Measurements from ENCODE around the gene ZNF217. TPM values are rescaled to one million over a fixed set of nuclear protein-coding genes. Genes with fewer than 3 reads are reported as not detected.

The ZNF217 gene
- total RNA-seq, 6 experiments from 2014 or later = 11.3 to 27.1 (median 15.8) TPM

DNA sequence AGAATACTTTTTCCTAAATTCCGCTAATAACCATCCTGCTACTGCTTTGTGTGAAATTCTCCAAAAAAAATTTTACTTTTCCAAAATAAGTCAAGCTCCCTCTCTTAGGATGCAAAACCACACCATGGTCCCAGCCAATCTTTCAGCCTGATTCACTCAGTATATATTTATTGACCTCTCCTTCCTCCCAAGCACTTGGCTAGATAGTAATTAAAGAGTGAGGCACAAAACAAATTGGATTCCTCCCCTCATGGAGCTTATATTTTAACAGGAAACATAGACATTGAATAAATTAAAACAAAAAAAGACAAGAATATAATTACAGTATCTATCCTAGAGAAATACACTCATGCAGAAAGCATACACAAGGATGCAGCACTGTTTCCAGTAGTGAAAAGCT lies 9.0 kb upstream of the ZNF217 start:
- intact Hi-C loops (cut with DNase I) = no loop called here
- TF ChIP-seq, protein P1, sequence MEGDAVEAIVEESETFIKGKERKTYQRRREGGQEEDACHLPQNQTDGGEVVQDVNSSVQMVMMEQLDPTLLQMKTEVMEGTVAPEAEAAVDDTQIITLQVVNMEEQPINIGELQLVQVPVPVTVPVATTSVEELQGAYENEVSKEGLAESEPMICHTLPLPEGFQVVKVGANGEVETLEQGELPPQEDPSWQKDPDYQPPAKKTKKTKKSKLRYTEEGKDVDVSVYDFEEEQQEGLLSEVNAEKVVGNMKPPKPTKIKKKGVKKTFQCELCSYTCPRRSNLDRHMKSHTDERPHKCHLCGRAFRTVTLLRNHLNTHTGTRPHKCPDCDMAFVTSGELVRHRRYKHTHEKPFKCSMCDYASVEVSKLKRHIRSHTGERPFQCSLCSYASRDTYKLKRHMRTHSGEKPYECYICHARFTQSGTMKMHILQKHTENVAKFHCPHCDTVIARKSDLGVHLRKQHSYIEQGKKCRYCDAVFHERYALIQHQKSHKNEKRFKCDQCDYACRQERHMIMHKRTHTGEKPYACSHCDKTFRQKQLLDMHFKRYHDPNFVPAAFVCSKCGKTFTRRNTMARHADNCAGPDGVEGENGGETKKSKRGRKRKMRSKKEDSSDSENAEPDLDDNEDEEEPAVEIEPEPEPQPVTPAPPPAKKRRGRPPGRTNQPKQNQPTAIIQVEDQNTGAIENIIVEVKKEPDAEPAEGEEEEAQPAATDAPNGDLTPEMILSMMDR (IDR thresholded peaks at IDR 0.05) = no peak
- no peak for TF ChIP-seq POLR2A (IDR thresholded peaks at IDR 0.05)
- 92% methylated on average over 1 of the region's 1 CpG for WGBS (ENCODE audit: insufficient coverage, low coverage, low lambda C conversion rate, missing lambda C conversion rate)
- Histone ChIP-seq H3K4me1 (peaks cover 0 to 7% (median 0%) of the 10 kb centered on the region in 4 donors), H3K27me3 (no peaks in the 10 kb centered on the region), H3K9me3 (no peaks in the 10 kb centered on the region), H3K27ac (no peak overlapping the region), H3K4me3 (no peak overlapping the region), H3K36me3 (no peaks in the 10 kb centered on the region)
- no peak for DNase-seq
- ATAC-seq = no peak

DNA sequence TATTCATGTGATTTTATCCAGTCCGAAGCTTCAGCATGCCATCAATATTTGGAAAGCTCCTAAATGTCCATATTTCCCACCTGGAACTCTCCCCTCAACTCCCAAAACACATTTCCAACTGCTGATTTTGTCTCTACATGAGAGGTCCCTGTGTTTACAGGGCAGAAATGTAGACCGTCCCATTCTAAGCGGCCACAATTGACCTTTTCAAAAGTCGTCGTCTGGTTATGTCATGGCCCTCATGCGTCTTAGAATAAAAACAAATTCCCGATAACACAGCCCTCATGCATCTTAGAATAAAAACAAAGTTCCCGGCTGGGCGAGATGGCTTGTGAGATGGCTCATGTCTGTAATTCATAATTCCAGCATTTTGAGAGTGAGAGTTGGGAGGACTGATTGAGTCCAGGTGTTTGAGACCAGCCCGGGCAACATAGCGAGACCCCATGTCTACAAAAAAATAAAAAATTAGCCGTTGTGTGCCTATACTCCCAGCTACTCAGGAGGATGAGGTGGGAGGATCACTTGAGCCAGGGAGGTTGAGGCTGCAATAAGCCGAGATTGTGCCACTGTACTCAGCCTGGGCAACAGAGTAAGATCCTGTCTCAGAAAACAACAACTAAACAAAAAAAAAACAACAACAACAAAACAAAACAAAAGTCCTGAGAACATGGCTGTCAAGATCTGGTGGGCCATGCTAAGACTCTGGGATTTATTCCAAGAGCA lies 6.4 kb upstream of the ZNF217 start:
- intact Hi-C loops (cut with DNase I) = no loop called here
- H3K27me3 ChIP-seq = no peaks in the 10 kb centered on the region
- no peak overlapping the region for H3K4me3 ChIP-seq
- ATAC-seq (no peak), DNase-seq (no peak)
- peaks cover 0 to 15% (median 4%) of the 10 kb centered on the region in 4 donors for H3K4me1 ChIP-seq
- no peak overlapping the region for H3K27ac ChIP-seq
- WGBS (ENCODE audit: insufficient coverage, low coverage, low lambda C conversion rate, missing lambda C conversion rate) = 95% methylated on average over 12 of the region's 13 CpGs
- no peaks in the 10 kb centered on the region for H3K36me3 ChIP-seq
- TF ChIP-seq, protein P1 (IDR thresholded peaks at IDR 0.05) = no peak
- TF ChIP-seq POLR2A (IDR thresholded peaks at IDR 0.05) = no peak
- no peaks in the 10 kb centered on the region for H3K9me3 ChIP-seq

DNA sequence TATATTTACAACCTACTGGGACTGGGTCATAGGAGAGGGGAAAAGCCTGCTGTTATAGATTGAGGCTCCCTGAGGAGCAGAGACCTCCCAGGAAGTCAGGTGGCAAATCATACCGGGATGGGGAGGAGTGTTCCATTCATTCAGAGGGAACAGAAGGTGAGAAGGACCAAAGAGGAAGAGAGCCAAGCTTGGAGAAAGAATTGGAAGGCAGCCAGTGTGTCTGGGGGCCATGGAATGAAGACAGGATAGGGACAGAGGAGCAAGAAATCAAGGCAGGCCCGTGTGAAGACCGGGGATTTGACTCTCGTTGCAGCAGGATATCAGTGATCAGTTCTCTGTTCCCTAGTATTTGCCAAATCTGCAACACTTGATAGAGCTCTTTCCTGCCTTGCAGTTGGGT lies 5.7 kb upstream of the ZNF217 start:
- Histone ChIP-seq H3K4me1 (peaks cover 0 to 15% (median 4%) of the 10 kb centered on the region in 4 donors), H3K27ac (no peak overlapping the region), H3K36me3 (no peaks in the 10 kb centered on the region), H3K27me3 (no peaks in the 10 kb centered on the region), H3K4me3 (no peak overlapping the region), H3K9me3 (no peaks in the 10 kb centered on the region)
- TF ChIP-seq, protein P1 (IDR thresholded peaks at IDR 0.05) = no peak
- no peak for TF ChIP-seq POLR2A (IDR thresholded peaks at IDR 0.05)
- intact Hi-C loops (cut with DNase I) = no loop called here
- DNase-seq (no peak), ATAC-seq (no peak)
- 68% methylated on average over 4 of the region's 4 CpGs for WGBS (ENCODE audit: insufficient coverage, low coverage, low lambda C conversion rate, missing lambda C conversion rate)

DNA sequence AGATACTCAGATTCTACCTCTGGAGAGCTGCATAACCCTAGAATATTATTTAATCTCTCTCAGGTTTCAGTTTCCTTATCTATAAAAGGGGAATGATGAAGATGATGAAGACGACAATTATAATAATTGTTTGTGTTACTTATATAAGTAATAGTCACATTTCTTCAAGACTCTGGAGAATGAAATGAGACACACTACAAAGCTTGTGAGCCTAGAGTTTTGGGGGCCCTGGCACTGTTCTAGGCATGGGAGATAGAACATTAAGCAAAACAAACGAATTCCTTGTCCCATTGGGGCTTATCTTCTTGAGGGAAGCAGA lies 5.4 kb upstream of the ZNF217 start:
- intact Hi-C loops (cut with DNase I) = no loop called here
- no peak for DNase-seq
- no peak for TF ChIP-seq POLR2A (IDR thresholded peaks at IDR 0.05)
- TF ChIP-seq, protein P1 (IDR thresholded peaks at IDR 0.05) = no peak
- no peak for ATAC-seq
- 70% methylated on average over 2 of the region's 2 CpGs for WGBS (ENCODE audit: insufficient coverage, low coverage, low lambda C conversion rate, missing lambda C conversion rate)
- Histone ChIP-seq H3K27ac (no peak overlapping the region), H3K4me1 (peaks cover 0 to 15% (median 4%) of the 10 kb centered on the region in 4 donors), H3K27me3 (no peaks in the 10 kb centered on the region), H3K4me3 (no peak overlapping the region), H3K9me3 (no peaks in the 10 kb centered on the region), H3K36me3 (no peaks in the 10 kb centered on the region)

All from right lobe of liver (tissue), 6 donors.